WI38 (cell line): ENCODE measurements around the gene FAM170A.

ENCODE experiments used
- H3K4me3 ChIP-seq: 2 replicates; pipeline ENCODE4 v1.5.1; 2011; ENCODE audit warnings: low read depth, mild to moderate bottlenecking, control low read depth, low read length
- TF ChIP-seq, protein P1 (sequence below): IDR thresholded peaks from 2 replicates; pipeline ENCODE4 v1.5.1; 2012; ENCODE audit warnings: low read depth, mild to moderate bottlenecking, control low read depth, low read length

FAM170A gene, protein sequence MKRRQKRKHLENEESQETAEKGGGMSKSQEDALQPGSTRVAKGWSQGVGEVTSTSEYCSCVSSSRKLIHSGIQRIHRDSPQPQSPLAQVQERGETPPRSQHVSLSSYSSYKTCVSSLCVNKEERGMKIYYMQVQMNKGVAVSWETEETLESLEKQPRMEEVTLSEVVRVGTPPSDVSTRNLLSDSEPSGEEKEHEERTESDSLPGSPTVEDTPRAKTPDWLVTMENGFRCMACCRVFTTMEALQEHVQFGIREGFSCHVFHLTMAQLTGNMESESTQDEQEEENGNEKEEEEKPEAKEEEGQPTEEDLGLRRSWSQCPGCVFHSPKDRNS

DNA sequence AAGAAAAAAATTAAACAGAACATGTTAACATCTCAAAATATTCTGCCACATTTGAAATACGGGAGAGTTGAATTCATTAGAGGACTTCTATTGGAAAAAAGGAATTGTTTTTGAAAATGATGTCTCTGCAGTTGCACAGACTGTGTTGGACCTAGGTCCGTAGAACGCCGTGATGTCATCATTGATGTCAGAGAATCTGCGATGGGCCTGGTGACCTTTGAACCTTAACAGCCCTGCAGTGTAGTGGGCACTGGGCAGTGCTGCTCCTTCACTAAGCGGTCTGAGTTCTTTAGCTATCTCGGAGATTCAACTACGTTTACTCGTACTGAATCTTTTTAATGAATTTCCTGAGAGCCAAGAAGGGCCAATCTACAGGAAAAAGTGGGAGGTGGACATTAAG, at the start of gene FAM170A:
Gene FAM170A (plus strand): TSS at position 220 of the 400 bp plus-strand sequence. CDS start 211 bp downstream, outside the sequence.
- TF ChIP-seq, protein P1, sequence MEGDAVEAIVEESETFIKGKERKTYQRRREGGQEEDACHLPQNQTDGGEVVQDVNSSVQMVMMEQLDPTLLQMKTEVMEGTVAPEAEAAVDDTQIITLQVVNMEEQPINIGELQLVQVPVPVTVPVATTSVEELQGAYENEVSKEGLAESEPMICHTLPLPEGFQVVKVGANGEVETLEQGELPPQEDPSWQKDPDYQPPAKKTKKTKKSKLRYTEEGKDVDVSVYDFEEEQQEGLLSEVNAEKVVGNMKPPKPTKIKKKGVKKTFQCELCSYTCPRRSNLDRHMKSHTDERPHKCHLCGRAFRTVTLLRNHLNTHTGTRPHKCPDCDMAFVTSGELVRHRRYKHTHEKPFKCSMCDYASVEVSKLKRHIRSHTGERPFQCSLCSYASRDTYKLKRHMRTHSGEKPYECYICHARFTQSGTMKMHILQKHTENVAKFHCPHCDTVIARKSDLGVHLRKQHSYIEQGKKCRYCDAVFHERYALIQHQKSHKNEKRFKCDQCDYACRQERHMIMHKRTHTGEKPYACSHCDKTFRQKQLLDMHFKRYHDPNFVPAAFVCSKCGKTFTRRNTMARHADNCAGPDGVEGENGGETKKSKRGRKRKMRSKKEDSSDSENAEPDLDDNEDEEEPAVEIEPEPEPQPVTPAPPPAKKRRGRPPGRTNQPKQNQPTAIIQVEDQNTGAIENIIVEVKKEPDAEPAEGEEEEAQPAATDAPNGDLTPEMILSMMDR, result no peak

DNA sequence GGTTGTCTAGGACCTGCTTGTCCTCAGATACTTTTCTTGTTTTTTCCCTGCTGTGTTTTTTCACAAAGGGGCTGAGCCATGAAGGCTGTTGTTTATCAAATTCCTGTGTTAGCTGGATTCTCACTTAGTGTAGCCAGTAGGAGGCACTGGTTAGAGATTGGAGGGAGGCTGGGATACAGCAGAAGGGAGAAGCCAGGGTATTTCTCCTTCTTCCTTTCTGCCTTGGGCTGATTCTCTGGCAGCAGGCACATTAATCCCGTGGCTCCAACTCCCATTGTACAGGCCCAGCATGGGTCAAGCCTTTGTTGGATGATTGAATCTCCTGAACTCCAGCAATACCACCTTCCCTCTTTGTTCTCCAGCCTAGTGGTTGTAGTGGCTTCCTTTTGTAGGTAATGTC, 46.4 kb upstream of the FAM170A start:
- no peak overlapping the region for H3K4me3 ChIP-seq
- TF ChIP-seq, protein P1, result no peak

More for the DNA sequence above, at the start of gene FAM170A:
- H3K4me3 ChIP-seq, result no peak within 1 kb of the TSS

DNA sequence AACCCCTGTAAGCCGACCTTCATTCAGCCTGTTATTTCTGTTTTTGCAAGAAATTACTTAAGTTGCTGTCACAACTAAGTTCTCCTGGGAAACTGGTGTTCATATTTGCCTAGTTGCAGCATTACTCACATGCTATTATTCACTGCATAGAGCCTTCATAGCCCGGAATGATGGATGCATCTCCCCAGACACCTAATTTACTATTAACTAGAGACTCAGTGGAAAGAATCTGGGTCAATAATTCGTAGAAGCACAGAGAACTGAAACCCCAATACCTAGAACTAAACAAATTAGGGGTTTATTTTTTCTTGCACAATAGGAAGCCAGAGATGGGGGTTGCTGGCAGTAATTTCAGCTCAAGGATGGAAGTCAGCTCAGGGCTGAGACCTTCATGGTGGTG, 45.7 kb upstream of the FAM170A start:
- no peak overlapping the region for H3K4me3 ChIP-seq
- TF ChIP-seq, protein P1, result no peak

DNA sequence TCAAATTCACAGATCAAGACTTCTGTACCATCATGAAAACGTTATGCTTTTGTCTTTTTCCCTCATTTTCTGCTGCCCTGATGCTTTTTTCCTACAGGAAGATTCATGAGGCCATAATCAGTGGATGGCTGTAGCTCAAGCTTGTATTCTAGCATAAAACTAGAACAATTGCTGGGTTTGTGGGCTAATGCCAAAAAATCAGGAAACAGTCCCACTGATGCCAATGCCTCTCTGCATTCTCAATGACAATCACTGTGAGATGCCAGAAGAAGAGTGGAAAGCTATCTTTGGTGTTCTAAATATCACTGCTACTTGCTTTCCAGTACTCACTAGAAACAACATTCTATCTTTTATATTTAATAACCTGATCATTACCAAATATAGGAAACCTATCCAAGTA, 33.3 kb upstream of the FAM170A start:
- H3K4me3 ChIP-seq, result no peak overlapping the region
- TF ChIP-seq, protein P1, result no peak

DNA sequence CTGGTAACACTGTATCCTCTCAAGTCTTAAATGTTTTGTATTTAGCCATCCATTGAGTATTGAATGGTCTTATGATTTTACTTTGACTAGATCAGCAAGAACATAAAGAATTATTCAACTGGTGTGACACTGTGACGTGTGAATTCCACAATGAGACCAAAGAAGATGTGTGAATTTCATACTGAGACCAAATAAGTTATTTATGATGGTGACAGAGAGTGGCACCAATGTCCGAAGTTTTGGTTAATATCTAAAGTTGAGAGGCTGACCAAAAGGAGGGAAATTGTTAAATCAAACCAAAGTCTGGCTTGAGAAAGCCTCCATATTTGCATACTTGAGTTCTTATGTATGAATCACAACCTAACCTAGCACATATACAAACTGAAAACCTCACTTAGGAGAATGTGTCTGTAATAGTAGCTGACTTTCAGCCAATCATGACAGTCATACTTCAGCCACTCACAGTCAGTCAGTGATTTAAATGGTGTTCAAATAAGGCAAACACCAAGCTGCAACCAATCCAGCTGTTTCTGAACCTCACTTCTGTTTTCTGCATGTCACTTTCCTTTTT, 31.5 kb upstream of the FAM170A start:
- H3K4me3 ChIP-seq, result no peak overlapping the region
- TF ChIP-seq, protein P1, result no peak

DNA sequence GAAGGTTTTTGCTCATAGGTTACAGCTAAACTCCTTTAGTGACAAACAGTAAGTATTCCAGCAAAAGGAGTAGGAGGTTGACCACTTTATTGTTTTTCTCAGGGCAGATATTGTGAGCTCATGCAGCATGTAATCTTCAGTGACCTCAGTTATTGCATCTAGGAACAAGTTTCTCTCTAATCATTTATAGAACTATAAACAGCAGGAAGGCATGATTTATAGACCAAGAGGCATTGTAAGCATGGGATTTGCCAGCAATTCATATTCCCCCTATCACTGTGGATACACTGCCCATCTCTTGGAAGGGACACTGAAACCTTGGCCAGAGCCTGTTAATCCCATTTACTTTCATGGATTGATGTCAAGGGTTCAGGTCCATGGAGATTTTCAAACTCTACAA, 15.4 kb upstream of the FAM170A start:
- H3K4me3 ChIP-seq, result no peak overlapping the region
- TF ChIP-seq, protein P1, result no peak

DNA sequence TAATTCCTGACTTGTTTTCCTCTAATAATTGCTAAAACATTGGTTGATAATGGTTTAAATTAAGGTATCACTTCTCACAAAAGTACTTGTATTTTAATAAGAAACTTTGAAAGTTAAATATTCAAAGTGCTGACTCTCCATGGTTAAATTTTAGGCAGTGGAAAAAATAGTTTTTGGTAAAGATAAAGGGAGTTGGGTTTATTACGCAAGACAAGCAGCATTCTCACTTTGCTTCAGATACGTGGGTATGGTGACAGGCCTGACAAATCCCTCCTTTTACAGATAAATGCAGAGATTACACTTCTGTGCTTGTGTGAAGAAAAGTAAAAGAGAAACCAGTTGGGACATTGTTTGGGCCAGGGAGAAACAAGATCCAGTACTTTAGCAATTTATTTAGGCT, 14.5 kb upstream of the FAM170A start:
- no peak overlapping the region for H3K4me3 ChIP-seq
- TF ChIP-seq, protein P1, result no peak
